Transverse colon (tissue), 4 donors: ENCODE data around the gene CISD2.

ENCODE experiments used
- CTCF ChIP-seq, 5 experiments: fragments of 200-600 bp in 3 of 5; fragments of 450-650 bp in 2 of 5; sonication (generic) in 3 of 5; IDR thresholded peaks; 1 replicate in 2 of 5; 2 replicates in 3 of 5; pipeline ENCODE4 v1.5.1; 2016 to 2017; ENCODE audit warnings: antibody characterized with exemption in 5 of 5, inconsistent platforms in 3 of 5, mild to moderate bottlenecking in 2 of 5, moderate library complexity in 1 of 5
- POLR2A ChIP-seq: fragments of 450-650 bp; IDR thresholded peaks from one replicate; pipeline ENCODE4 v1.6.1; 2016; ENCODE audit warnings: antibody characterized with exemption, mild to moderate bottlenecking, moderate library complexity
- POLR2AphosphoS5 ChIP-seq, 3 donors: sonication (generic); formaldehyde crosslinking; IDR thresholded peaks; one replicate each; pipeline ENCODE4 v1.6.1; 2016; ENCODE audit warnings: antibody characterized with exemption in 3 of 3

GRCh38 chr4:102826890-102827673 is 41.7 kb upstream of the CISD2 start, which contains the start of gene UBE2D3:
- TF ChIP-seq CTCF (IDR thresholded peaks at IDR 0.05) (peak in 1 of 5 experiments; percentile 19), POLR2AphosphoS5 (IDR thresholded peaks at IDR 0.05) (peak; percentile 92 to 95 (median 93)), POLR2A (peak; percentile 92)
